AG04450 (cell line): ENCODE data around the gene SH2D7. TPM values are rescaled to one million over a fixed set of nuclear protein-coding genes. Genes with fewer than 3 reads are reported as not detected.
A peak's percentile ranks its signal among the peaks of the same experiment; 100 is the strongest.

ENCODE experiments used
- CTCF ChIA-PET: fragments of 300-600, 350-600 bp; formaldehyde crosslinking; extraction: SDS; loops from one replicate; lab custom pipeline; 2022; ENCODE audit warnings: antibody characterized with exemption, inconsistent platforms; lab: Charles Lee
- POLR2A ChIA-PET: fragments of 350-600 bp; formaldehyde crosslinking; extraction: SDS; loops from one replicate; lab custom pipeline; 2021; ENCODE audit warnings: antibody characterized with exemption, inconsistent platforms; lab: Yijun Ruan, JAX
- DNase-seq: peaks from one replicate; pipeline ENCODE4 v3.0.0-alpha.2; 2011; ENCODE audit warnings: low read depth, low spot score
- H3K27ac ChIP-seq: one replicate; pipeline ENCODE4 v1.5.1; 2012; ENCODE audit warnings: low read depth, low read length, control low read depth
- H3K27me3 ChIP-seq: one replicate; pipeline ENCODE4 v1.6.0; 2012; ENCODE audit warnings: low read length; ENCODE audit not compliant: control insufficient read depth, insufficient read depth
- H3K4me3 ChIP-seq: 2 replicates; pipeline ENCODE4 v1.5.1; 2011; ENCODE audit warnings: mild to moderate bottlenecking, low read depth, low read length, control low read depth
- H3K9me3 ChIP-seq: 2 replicates; pipeline ENCODE4 v1.5.1; 2012; ENCODE audit warnings: low read length; ENCODE audit not compliant: control insufficient read depth, insufficient read depth
- CTCF ChIP-seq: IDR thresholded peaks from 2 replicates; pipeline ENCODE4 v1.5.1; 2011; ENCODE audit warnings: low read depth, low read length, control low read depth, inconsistent platforms
- polyA plus RNA-seq: library from polyadenylated mRNA; depleted of rRNA; stranded (reverse); fragments of >200 nt; gene quantifications from 2 replicates; pipeline ENCODE4 v1.2.3, GENCODE V29; 2011

The SH2D7 gene
- polyA plus RNA-seq, 1 experiment, result not detected

- no peak for TF ChIP-seq CTCF
- Histone ChIP-seq H3K27ac (no peak overlapping the region), H3K27me3 (no peaks in the 10 kb centered on the region), H3K9me3 (no peaks in the 10 kb centered on the region; the same call in 1 of the 2 replicates), H3K4me3 (no peak overlapping the region)
- ChIA-PET POLR2A (interaction anchor here (1.3 to 1.9 kb wide), 2 partner anchors 10 to 33 kb away, joined by 3 to 15 read pairs; partner anchors contain the start of gene SH2D7), CTCF (interaction anchor here (1.0 kb wide), 1 partner anchor 97 kb away, joined by 3 read pairs; no protein-coding TSS in a partner anchor)
- DNase-seq, result no peak
These were observed 9.2 kb upstream of the SH2D7 start for GRCh38 chr15:78083186-78083585.

- no peak for DNase-seq
- H3K27me3 ChIP-seq, result no peaks in the 10 kb centered on the region
- no peak overlapping the region for H3K4me3 ChIP-seq
- H3K9me3 ChIP-seq, result no peaks in the 10 kb centered on the region; the same call in 1 of the 2 replicates
- ChIA-PET CTCF (interaction anchor here (0.9 kb wide), 1 partner anchor 24 kb away, joined by 3 read pairs; no protein-coding TSS in a partner anchor), POLR2A (interaction anchor here (1.3 to 1.9 kb wide), 2 partner anchors 10 to 34 kb away, joined by 3 to 5 read pairs; no protein-coding TSS in a partner anchor)
- no peak for TF ChIP-seq CTCF
- no peak overlapping the region for H3K27ac ChIP-seq
These were observed 8.5 kb upstream of the SH2D7 start for GRCh38 chr15:78083687-78084448.

- Histone ChIP-seq H3K4me3 (no peak overlapping the region), H3K9me3 (no peaks in the 10 kb centered on the region; the same call in 1 of the 2 replicates), H3K27me3 (no peaks in the 10 kb centered on the region), H3K27ac (no peak overlapping the region)
- DNase-seq, result no peak
- no peak for TF ChIP-seq CTCF
- ChIA-PET POLR2A (interaction anchor here (1.9 kb wide), 1 partner anchor 9 kb away, joined by 5 read pairs; no protein-coding TSS in a partner anchor), CTCF (interaction anchor here (0.9 kb wide), 1 partner anchor 23 kb away, joined by 3 read pairs; no protein-coding TSS in a partner anchor)
These were observed 8.0 kb upstream of the SH2D7 start for GRCh38 chr15:78084449-78084750.

- peak; percentile 60 for DNase-seq
- H3K27me3 ChIP-seq, result no peaks in the 10 kb centered on the region
- ChIA-PET CTCF (interaction anchor here (1.0 to 2.5 kb wide), 2 partner anchors 22 to 26 kb away, joined by 3 to 6 read pairs; no protein-coding TSS in a partner anchor), POLR2A (interaction anchor here (0.6 to 1.2 kb wide), 2 partner anchors 10 to 26 kb away, joined by 3 read pairs; no protein-coding TSS in a partner anchor)
- peak overlapping the region; percentile 77 for H3K27ac ChIP-seq
- TF ChIP-seq CTCF, result no peak
- H3K9me3 ChIP-seq, result no peaks in the 10 kb centered on the region; the same call in 1 of the 2 replicates
- no peak overlapping the region for H3K4me3 ChIP-seq
These were observed 6.4 kb upstream of the SH2D7 start for GRCh38 chr15:78085928-78086327.
